HG02870 (cell line): Measurements from ENCODE around the gene POMT2.
"Not testable (repeated sequence)": the region's sequence is repeated elsewhere in the genome, so short reads cannot be mapped to it uniquely, and the experiment has no call there.

Experiments
- ATAC-seq: cut with Tn5 transposase; IDR thresholded peaks from one replicate; pipeline ENCODE4 v1.9.1; 2021; ENCODE audit warnings: mild to moderate bottlenecking, moderate library complexity; ENCODE audit not compliant: unreplicated experiment

Gene POMT2

DNA sequence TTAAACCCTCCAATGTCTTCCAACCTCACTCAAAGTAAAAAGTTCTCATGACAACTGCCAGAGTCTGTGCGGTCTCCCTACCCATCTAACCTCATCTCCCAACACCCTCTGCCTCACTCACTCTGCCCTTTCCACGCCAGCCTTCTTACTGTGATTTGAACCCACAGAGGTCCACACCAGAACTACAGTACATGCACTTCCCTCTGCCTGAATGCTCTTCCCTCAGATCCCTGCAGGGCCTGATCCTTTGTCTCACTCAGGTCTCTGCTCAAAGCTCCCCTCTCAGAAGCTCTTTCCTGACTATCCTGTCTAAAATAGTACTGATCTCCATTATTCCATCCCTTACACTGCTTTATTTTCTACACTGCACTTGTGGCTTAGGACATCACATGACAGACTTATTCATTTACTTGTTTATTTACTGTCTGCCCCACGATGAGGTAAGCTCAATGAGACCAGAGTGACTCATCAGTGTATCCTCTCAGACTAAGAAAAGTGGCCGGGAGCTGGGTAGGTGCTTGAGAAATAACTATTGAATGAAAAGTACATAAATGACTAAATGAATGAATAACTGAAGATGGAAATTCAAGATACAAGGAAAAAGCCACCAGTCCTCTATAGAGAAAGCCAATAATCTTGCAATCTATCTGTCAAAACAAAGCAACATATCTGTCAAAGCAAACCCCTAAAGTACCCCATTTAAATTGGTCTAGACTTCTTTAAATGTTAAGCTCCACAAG, 17.1 kb downstream of the POMT2 start:
- ATAC-seq, result peak; percentile 52

DNA sequence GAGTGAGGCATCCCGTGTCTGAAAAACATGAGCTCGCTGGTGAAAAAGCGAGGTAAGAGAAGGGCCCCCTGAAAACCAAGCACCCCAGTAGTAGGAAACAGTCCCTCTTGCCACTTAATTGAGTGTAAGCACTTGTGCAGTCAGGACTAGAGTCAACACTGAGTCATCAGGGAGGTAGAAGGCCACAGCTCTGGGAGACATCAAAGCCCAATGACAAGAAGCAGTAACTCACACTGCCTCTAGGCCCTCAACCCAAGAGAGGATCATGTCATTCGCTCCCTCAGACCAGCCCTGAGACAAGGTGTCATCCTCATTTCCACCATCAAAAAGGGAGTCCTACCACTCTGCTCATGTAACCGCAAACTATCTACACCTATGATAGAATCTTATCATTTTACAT, 17.8 kb downstream of the POMT2 start:
- ATAC-seq, result no peak

DNA sequence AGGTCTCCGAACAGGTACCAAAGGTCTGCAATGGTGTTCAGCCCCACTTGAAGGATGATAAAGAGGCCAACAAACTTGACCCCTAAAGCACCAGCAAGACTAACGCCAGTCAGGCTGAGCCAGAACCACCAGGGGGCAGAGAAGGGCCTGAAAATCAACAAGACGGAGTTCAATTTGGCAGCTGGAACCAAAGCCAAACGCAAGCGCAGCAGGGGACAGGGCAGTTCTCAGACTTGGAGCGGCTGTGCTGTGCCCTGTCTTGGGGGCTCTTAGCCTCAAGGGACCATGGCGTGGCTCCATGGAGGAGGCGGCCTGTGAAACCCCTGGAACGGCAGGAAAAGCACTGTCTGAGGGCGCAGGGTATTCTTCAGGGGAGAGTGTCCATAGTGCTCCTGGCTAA, 19.6 kb downstream of the POMT2 start:
- ATAC-seq, result no peak

DNA sequence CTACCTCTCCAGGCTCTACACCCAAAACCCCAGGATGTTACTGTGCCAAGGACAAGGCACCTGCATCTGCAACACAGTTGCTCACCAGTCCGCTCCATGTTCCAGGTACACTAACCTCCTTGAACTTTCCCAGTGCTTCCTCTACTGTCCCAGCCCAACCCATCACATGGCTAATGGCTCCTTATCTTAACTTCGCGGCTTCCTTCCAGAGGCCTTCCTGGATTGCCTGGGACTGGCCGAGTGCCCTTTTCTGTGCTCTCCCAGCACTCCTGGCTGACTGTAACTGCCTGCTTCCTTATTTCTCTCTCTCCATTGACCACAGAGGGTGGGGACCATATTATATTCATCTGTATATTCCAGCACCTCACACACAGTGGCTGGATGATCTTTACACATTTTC, 20.9 kb downstream of the POMT2 start:
- ATAC-seq, result no peak

DNA sequence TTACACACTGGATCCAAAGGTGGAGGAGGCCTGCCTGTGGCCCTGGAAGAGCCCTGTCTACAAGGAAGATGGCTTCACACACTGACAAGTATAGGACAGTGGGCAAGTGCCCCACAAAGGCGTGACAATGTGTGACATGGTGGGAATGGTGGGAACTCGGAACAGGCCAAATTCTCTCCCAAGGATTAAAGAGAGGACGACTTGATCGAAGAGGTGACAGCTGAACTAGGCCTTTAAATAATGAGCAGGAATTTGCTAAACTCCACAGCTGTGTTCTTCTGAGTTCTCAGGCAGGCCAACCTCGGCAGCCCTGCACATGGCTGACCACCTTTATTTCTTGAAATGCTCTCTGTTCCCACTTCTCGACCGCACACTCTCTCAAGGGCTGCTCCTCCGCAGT, 23.8 kb downstream of the POMT2 start:
- no peak for ATAC-seq

DNA sequence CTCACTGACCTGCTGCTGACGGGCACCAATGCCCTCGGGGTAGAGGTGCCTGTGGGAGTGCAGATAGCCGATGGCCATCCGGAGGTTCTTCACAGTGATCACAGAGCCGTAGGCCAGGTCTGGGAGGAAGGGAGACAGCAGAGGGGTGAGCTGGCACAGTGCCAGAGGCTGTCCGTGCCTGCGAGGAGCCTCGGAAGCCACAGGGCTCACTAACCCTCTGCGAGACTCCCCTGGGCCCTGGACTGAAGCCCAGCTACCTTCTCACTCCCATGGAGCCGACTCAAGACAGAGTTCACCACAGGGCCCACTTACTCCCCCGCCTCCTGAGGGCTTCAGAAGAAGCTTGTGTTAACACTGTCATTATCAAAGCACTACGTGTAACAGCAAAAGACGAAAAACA, 24.5 kb downstream of the POMT2 start:
- no peak for ATAC-seq

DNA sequence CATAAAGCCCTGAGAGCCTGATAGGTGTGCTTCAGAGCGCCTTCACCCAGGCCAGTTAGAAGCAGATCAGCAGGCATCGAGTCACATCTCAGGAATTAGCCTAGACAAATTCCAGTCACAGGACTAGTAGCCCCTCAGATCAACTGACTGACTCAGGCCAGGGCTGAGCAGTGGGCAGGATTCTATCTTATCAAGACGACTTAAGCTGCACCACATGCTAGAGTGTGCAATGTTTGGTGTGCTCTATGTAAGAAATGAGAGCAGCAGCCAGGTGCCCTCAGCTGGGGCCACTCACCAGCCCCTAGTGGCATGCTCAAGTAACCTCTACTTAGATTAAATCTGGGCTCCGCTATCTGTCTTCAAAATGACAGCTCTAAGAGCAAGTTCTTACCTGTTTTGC, 30.0 kb downstream of the POMT2 start:
- no peak for ATAC-seq

DNA sequence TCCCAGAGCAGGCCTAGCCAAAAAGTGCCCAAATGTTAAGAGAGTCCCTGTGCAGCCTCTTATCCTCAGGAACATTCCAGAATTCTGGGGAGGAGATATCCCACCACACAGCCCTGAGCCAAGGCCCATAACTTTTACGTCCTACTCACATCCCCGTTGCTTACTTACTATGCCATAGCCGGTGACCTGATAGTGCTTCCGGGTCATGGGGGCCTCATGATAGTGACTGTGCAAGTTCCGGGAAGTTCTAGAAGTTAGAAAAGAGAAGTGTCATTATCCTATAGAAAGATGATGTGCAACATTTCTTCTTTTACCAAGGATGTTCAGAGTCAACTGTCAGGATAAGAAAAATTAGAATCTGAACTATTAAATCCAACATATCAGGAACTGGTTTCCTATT, 34.1 kb downstream of the POMT2 start:
- no peak for ATAC-seq

DNA sequence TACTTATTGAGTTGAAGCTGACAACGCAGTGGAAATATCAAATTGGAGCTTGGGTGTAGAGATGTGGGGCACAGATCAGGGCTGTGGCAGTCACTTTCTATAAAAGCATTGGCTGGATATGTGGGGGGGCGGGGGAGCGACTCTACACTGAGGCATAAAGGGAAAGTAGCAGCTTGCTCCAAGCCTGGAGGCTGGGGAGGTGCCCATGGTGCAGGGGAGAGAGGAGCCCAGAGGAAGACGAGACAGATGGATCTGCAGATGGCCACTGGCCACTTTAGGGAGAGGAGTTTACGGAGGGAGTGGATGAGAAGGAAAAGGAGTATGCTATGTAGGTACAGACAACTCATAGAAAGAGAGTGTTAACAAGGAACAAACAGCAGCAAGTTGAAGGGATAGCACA, 36.2 kb downstream of the POMT2 start:
- ATAC-seq, result no peak

DNA sequence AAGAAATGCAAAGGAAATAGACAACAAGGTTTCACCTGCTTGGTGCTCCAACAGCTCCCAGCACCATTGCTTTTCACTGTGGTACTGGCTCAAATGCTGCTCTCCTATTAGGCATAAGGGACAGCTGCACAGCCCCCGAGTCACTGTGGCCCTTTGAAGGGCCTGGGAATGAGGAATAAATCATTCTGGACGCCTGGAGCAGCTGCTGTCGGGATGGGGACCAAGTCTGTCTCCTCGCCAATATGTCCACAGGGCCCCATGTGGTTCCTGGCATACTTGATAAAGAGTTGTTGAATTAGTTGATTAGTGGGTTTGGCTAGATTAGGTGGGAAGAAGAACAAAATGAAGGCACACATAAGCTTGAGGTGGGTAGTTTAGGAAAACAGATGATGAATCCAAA, 36.6 kb downstream of the POMT2 start:
- no peak for ATAC-seq

DNA sequence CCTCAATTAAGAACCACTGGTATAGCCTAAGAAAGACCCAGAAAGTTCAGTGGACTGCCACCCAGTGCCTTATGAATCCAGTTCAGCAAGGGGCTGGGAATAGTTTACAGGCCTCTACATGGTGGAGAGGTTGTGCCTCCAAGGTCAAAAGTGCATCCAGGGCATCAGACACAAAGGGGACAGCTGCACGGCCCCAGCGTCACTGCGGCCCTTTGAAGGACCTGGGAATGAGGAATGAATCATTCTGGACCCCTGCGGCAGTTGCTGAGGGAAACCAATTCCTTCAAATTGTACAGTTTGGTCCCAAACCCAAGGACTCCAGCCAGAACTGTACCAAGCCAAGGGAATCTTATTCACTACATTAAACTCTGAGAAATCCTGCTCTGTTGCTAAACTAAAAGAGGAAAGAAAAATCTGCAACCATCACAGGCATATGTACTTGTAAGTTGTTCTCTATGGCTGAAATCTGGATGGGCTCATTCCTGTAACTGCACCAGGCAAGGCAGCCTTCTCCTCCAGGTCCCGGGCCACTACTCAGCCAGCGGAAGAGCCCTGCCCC, 38.8 kb downstream of the POMT2 start:
- no peak for ATAC-seq

DNA sequence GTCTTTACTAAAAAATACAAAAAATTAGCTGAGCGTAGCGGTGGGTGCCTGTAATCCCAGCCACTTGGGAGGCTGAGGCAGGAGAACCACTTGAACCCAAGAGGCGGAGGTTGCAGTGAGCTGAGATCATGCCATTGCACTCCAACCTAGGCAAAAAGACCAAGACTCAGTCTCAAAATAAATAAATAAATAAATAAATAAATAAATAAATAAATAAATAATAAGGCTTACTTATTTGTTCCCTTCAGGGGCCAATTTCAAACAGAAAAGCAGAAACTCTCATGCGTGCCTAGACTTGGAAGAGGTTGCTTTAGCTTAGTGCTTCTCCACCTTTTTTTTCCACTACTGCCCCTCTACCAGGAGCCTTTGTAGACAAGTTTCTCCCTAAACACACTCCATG, 39.8 kb downstream of the POMT2 start:
- not testable (repeated sequence) for ATAC-seq

DNA sequence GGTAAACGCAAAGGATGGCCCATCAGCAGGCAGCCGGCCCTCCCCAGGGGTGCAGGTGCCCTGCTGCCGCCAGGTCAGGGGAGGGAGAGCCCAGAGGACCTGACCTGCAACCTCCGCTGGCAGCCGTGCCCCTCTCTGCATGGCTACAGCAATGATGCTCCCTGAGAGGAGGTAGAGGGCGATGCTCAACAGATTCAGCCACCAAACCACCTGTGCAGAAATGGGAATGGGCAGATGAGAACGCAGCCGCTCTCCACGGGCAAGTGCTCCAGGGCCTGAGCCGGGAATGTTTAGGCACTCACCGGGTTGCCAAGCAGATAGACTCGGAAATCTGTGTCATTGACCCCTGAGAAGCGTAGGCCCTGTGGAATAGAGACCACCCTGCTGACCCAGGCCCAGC, 41.0 kb downstream of the POMT2 start:
- ATAC-seq, result no peak

DNA sequence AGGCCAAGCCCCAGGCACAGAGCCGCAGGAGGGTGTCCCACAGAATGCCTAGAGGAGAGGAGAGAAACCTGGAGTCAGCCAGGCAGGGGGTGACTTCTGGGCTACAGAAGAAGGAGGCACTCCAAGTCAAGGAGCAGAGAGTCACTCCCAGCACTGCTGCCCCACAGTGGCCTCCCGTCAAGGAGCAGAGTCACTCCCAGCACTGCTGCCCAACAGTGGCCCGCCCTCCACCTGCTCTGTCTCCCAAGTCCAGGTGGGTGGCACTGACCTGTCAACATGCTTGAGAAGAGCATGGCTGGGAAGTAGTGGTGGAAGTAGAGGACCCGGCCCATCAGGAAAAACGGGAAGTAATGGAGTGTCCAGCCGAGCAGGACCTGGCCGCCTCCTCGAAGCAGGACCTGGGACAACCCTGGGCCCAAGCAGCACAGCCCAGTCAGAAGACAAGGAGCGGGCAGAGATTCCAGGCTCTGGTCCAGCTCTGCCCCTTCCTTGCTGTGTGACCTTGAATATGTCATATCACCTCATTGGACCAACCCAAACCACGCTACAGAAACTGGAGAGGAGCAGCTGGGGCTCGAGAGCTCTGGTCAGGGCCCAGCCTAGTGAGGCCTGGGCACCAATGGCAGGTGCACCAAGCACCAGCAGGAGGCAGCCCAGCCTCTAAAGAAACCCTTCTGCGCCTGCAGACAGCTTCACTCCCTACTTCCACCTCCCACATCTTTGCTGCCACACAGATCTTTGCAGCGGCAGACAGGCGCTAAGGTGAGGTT, 42.0 kb downstream of the POMT2 start:
- ATAC-seq, result no peak

DNA sequence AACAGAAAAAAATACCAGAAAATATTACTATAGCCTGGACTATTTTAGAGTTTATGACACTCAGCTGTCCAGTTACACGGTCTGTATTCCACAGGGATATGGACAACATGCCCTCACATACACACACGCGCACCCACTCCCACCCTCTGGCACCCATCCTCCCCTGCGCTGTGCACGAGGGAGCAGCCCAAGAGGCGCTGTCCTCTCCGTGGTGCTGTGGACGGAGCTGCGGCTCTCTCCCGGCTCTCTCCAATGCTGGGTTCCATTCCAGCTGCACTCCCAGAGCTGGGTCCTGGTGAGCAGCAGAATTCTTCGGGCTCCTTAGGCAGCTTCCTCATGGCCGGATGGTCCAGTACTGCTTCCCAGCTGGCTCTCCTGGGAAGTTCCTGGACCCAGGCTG, 43.7 kb downstream of the POMT2 start:
- no peak for ATAC-seq

DNA sequence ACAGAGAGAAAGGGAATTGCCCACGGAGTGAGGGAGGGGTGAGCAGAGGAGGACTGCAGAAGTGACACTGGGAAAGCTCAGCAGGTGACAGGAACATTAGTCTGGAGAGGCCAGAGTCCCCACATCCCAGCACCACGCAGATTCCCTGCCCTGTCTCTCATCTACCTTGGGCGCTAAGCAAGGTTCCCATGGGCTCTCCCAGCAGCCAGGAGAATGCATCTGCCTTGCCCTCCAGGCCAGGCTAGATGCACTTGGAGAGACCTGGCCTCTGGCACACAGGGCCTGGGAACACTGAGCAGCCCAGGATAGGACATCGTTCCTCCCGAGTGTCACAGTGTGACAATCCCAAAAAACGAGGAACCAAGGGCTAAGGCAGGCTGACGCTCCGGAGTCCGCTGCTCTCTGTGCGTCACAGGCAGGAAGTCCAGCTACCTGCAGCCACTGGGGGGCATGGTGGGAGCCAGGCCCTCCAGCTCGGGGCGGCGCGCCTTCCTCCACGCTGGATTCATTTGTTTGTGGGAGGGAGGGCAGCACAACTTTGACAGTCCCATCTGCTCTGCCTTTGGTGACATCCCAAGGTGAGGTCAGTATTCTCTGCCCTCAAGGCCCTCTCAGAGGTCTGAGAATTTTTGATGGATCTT, 44.3 kb downstream of the POMT2 start:
- no peak for ATAC-seq

DNA sequence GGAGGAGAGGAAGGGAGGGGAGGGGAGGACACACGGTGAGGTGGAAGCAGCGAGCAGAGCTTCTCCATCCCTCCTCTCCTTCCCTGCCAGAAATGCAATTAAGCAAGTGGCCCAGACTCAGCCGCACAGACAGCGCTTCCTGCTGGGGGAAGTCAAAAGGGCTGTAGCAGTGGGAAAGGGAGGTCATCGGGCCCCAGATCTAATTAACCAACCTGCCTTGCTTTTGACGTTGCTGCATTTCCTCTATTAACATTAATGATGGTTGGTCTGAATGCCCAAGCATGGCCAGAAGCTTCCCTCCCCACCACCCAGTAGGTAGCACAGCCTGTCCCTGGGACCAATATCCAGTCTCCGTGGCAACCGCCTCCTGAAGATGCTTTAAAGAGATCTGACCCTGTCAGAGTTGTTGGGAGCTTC, 45.1 kb downstream of the POMT2 start:
- ATAC-seq, result no peak

DNA sequence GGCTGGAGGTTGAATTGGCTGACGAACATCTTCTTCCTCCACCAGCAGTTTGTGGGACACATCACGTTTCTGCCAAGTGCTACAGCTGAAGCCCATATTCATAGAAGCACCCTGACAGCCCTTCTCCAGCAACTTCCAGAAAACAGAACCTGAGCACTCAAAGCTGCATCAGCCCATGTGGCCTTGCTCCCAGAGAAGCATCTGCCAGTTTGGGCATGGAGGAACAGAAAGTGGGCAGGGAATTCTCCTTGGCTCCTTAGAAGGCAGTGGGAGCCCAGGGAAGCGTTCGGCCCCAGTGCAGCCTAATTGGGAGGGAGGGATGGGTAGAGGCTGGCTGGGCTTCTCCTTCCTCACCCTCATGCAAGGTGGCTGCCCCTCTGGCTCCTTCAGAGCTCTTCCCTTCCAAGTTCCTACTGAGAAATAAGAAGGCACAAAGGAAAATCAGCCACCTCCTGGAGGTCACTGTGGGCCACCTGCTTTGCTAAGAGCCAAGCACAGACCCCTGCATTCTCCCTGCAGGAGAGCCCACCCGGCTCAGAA, 45.6 kb downstream of the POMT2 start:
- no peak for ATAC-seq

DNA sequence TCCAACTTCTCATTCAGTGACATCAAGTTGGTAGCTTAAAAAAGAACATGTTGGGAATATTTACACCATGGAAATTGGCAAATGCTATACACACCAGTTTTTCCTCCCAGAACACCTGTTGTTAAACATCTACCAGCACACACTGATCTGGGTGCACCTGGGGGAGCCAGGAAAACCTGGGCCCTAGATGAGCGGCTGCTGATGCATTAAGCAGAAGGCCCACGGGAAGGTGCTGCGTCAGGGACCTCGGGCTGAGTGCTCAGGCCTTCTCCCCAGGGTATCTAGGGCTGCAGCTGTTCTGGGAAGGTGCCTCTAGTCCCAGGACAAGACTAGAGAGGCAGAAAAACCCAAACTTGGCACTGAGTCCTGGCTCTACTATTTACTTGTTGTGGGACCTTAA, 46.9 kb downstream of the POMT2 start:
- no peak for ATAC-seq

DNA sequence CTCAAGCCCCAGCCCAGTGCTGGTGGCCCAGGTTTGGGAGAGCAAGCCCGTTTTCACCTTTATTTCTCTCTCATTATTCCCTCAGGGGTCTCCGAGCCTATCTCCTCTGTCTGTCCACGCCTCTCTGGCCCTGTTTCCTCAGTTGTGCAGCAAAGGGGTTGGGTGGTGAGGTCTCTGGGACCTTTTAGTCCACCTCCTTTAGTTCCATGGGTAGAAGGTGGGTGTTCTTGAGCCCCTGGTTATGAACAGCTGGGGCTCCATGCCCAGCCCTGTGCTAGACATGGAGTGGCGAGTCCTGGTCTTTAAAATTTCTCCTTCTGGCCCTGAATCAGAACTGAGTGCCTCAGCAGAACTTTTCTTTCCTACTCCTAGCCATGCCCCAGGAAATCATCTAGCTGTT, 48.4 kb downstream of the POMT2 start:
- ATAC-seq, result no peak

DNA sequence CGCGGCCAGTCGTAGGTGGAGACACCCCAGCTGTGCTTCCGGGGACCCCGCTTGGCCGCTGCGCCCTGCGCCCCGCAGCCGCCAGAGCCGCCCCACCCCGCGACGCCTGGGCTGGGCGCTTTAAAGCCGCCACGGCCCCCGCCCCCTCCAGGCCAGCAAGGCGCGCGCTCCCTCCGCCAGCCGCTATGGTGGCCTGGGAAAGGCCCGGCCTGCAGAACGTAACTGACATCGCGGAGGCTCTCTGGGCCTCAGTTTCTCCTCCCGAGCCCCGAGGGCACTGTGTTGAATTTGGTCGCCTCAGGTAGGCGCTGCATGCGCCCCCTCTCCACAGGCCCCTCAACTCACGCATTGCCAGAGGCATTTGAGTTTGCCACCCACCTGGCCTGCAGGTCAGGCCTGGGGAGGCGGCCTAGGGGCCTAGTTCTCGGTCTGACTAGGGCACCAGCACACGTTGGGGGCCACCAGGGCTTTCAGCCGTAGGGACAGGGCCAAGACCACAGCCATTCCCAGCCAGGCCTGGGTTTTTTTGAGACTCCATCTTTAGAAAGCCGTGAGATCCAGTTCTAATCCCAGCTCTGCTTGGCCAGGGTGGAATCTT, 49.5 kb downstream of the POMT2 start, which contains the start of gene NGB:
Gene NGB, minus strand, starts transcription at position 94 of the 598 bp plus-strand sequence. CDS start 269 bp downstream, outside the sequence.
- ATAC-seq, result no peak
